GM18951 (cell line): ENCODE data around the gene MBNL3.

Experiments used
- POLR2A ChIP-seq: IDR thresholded peaks from 4 replicates; pipeline ENCODE4 v1.6.1; 2011; ENCODE audit warnings: mild to moderate bottlenecking; ENCODE audit not compliant: insufficient read length, insufficient read depth; ENCODE audit errors: extremely low read depth
- in situ Hi-C: fragments of 300-500 bp; cut with MboI; formaldehyde crosslinking; loops from one replicate; pipeline ENCODE4 v1.12.0; 2022; ENCODE audit warnings: low sequenced_read_pairs, mixed read lengths, inconsistent platforms; ENCODE audit not compliant: unreplicated experiment

The MBNL3 gene, protein sequence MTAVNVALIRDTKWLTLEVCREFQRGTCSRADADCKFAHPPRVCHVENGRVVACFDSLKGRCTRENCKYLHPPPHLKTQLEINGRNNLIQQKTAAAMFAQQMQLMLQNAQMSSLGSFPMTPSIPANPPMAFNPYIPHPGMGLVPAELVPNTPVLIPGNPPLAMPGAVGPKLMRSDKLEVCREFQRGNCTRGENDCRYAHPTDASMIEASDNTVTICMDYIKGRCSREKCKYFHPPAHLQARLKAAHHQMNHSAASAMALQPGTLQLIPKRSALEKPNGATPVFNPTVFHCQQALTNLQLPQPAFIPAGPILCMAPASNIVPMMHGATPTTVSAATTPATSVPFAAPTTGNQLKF

DNA sequence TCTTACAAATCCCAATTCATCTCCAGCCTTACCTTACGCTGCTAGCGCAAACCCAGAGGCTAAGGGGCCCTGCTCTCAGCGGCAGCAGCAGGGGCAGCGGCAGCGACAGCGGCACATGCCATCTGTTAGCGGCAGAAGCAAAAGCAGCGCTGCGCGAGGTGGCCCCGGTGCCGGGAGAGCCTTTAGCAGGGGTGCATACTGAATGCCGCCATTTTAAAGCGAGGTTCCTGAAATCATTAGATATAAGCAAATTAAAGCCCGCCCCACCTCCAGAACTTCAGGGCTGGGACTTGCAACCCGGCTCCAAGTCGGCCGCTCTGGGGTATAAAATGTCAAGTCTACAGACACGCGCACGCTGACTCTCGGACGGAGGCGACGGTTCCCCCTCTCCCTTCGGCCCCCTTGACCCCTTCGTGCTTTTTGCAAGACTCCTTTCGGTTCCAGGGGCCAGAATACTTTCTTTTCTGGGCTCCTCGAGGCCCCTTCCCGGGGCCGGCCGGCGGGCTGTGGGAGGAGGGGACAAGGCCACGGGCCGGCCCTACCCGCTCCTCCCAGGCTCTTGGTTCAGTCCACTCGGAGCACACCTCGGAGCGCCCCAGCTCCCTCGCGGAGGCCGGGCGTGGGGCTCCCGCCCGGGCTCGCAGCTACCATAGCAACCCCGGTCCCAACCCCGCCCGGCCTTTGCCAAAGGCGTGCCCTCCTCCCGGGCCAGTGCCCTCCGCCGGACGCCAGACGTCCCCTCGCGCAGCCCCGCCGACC is at the start of gene MBNL3:
Gene MBNL3 (minus strand): TSS at position 220 of the 759 bp plus-strand sequence. CDS start 49,427 bp downstream, outside the sequence.
- in situ Hi-C loops: no loop called here
- TF ChIP-seq POLR2A: peak; percentile 60

DNA sequence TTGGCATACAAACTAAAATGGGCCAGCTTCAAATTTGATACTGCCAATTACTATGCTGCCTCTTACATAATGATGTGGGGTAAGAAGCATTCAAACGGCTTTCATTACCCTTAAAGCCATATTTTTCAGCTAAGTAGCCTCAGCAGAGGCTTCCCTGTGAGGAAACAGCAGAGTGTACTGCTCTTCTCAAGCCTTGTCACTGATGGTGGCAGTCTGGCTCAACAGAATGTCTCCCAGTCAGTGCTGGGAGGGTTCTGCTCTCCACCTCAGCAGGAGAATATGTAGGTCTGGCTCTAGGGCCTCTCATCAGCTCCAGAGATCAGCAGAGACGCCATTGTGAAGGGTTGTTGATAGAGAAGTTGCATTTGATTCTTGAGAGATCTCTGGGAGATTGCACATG is 44.6 kb upstream of the MBNL3 start:
- in situ Hi-C loops: no loop called here
- no peak for TF ChIP-seq POLR2A

DNA sequence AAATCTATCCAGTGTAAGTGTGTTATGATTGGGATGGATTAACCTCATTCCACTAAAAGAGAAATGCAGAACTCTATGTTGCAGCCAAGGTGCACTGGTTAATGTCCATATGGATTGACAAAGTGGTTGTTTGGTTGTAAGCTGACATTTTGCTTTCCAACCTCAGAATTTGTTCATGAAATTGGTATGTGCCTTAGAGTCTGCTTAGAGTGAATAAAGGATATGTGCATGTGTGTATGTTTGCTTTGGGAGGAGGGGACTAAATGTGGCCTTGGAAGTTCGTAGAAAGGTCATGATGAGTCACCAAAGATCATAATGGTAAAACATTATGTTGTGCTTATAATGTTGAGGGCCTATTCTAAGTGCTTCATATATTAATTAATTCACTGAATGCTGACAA is 44.1 kb upstream of the MBNL3 start:
- no peak for TF ChIP-seq POLR2A
- in situ Hi-C loops: no loop called here

DNA sequence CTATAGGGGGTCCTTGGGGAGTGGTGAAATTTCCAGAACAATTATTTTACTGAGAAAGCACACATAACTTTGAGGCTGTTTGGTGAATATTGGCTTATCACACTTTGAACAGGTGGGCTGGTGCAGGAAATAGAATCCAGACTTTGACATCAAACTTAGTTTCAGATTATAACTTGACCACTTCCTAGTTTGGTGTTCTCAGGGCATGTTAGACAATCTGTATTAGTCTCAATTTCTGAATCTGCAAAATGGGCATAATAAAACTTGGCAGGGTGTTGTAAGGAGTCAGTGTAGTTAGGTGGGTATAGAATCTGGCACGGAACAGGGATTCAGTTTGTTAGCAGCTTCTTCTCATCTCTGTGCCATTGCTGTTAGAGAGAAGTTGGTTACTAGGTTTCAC is 43.3 kb upstream of the MBNL3 start:
- in situ Hi-C loops: no loop called here
- no peak for TF ChIP-seq POLR2A

DNA sequence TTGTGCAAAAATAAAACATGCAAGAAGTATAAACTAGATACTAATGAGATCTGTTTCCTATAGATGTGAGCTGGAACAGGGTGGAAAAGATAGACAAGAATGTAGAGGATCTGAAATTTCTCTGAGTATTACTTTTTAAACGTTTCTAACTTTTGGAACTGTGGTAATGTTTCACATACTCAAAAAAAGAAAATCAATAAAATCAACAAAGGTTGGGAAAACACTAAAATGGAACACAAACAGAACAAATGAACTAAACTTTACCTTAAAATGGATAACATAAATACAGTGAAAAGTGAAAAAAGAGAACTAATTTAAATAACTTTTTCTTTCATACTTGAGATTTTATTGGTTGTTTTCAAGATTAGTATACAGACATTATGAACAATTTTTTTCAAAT is 32.0 kb upstream of the MBNL3 start:
- no peak for TF ChIP-seq POLR2A
- in situ Hi-C loops: no loop called here

DNA sequence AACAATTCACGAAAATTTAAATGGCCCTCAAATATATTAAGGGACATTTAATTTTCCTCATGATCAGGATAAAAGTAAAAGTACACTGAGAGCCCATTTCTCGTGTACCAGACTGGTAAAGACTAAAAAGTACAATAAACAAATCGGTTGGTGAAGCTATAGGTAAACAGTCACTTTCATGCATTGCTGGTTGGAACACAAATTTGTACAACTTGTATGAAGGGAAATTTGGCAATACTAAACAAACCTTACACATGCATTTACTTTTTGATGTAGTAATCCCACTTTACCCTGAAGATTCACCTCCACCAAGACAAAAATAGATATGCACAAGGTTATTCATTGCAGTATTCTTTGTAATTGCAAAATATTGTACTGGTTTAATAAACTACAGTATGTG is 31.4 kb upstream of the MBNL3 start:
- TF ChIP-seq POLR2A: no peak
- in situ Hi-C loops: no loop called here

DNA sequence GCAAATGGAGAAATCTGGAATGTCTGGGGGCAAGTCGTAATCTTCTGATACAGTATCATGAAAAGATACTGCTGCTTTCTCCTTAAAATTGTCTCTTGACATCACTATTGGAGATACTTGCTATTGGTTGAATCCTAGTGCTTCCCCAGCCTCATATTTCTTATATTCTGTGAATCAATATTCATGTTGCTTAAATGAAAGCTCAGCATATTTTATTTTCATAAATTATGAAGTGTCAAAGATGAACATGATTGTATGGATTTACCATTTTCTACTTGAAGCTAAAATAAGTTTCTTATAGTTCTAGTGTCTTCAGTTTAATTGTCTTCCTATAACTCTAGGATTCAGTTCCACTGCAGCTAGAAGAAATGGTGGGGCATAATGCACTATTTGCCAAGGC is 29.6 kb upstream of the MBNL3 start:
- in situ Hi-C loops: no loop called here
- no peak for TF ChIP-seq POLR2A

DNA sequence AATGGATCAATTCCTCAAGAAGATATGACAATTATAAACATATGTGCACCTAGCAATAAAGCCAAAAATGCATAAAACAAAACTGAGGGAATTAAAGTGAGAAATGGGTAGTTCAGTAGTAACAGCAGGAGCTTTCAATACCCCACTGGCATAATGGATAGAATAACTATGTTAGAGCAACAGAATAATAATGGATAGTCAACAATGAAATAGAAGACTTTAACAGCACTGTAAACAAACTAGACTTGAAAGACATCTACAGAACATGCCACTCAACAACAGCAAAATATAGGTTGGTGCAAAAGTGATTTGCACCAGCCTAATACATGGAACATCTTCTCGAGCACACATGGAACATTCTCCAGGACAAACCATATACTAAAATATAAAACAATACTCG is 20.0 kb upstream of the MBNL3 start:
- in situ Hi-C loops: no loop called here
- TF ChIP-seq POLR2A: no peak

DNA sequence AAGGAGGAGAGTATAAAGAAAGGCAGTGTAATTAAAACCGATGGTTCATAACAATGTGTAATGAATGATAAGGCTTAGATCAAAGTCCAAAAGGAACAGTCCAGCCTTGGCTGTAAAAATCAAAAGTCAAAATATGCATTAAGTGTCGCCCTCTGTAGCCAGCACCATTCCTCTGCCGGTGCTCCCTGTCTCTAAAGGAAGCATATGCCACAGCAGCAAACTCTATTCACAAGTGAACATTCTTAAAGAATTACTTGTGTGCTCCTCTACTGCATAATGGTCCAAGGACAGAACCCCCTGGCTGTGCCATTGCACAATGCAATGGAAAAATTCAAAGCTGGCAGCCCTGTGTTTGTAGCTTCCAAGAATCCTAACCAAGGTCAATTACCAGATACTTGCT is 16.3 kb upstream of the MBNL3 start:
- no peak for TF ChIP-seq POLR2A
- in situ Hi-C loops: no loop called here

DNA sequence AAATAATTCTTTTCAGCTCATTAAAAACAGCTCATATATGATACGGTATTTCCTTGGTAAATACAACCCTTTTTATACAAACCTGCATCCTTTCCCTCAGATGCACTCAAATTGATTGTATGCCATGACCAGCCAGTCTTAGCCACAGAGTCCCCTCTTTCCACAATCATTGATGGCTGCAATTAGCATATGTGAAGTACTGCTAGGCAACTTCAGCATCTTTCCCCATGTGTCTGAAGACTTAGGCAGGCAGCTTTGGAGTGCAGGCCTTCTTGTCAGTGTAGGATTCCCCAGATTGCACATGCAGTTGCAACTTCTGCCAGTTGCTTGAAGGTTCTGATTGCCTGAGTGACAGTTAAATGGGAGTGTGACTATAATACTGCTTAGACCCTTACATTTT is 15.6 kb upstream of the MBNL3 start:
- in situ Hi-C loops: no loop called here
- TF ChIP-seq POLR2A: no peak

DNA sequence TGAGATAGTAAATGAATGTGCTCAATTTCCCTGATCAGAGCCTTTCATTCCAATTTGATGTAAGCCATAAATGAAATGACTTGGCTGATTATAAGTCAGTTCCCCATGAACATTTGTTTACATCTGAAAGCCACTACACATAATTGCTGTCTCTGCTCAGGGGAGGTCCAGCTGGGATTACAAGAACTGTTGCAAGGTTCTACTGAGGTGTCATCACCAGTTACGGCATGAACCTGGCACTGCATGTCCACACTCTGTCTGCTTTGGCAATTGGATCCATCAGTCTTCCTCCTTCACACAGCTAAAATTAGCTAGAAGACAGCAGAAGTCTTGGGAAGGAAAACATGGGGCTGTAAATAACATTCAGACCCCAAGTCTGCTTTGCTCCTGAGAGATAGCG is 12.8 kb upstream of the MBNL3 start:
- in situ Hi-C loops: no loop called here
- TF ChIP-seq POLR2A: no peak

DNA sequence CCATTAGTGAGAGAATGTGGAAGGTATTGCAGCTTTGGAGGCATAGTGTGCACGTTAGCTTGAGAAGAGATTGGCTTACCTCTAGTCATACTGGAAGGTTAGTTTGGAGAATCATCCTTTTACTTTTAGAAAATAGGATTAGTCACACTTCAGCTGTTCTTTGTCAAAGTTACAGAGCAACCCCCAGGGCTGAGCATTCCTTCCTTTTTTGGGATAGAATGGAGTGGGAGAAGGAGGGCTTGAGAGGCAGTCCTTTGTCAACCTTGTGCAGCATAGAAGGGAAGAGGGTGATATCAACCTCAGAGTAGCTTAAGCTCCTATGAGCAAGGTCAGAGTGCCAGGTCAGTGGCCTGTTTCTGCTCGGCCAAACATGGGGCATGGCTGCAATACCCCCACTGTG is 8.6 kb upstream of the MBNL3 start:
- TF ChIP-seq POLR2A: no peak
- in situ Hi-C loops: no loop called here

DNA sequence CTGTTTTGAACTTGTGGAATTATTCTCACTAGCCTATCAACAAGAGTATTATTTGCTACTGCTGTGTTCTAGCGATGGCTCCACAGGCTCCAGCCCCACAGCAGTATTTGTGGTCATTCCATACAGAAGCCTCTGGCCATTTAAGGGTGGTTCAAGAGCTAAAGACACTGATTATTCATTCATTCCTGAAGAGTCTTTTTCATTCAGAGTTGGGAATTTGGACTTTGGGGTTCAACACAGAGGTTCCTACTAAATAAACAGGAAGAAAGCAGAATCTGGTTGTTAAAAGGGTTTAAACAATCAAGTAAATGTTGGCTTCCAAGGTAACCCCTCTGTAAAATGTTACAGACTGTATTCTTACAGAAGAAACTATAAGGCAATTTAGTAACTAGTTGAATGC is 4.3 kb upstream of the MBNL3 start:
- no peak for TF ChIP-seq POLR2A
- in situ Hi-C loops: no loop called here

DNA sequence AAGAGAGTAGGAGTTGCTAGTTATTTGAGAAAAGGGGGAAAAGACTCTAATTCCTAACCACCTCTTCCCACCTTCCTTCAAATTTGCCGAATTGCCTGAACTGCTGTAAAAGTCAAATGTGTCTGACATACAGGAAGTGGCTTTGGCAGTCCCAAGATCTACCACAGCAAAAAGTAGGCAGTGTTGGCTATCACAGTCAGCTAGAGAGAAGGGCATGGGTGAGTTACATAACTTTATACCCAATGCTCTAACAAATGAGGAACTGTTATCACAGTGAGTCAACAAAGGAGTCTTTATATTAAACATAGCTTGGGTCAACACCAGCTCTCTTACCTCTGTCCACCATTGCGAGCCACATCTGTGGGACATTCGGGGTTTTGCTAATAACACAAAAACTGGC is 2.4 kb upstream of the MBNL3 start:
- TF ChIP-seq POLR2A: no peak
- in situ Hi-C loops: no loop called here
